Vagina (tissue), 2 donors: ENCODE data around the gene AKR1B1.

Source experiments
- CTCF ChIP-seq, 3 experiments: fragments of 450-650 bp in 2 of 3; fragments of 200-600 bp in 1 of 3; sonication (generic) in 1 of 3; IDR thresholded peaks; one replicate each; pipeline ENCODE4 v1.5.1; 2017 to 2019; ENCODE audit warnings: antibody characterized with exemption in 3 of 3, mild to moderate bottlenecking in 2 of 3, moderate library complexity in 2 of 3
- POLR2A ChIP-seq, 2 donors: fragments of 450-650 bp; IDR thresholded peaks; one replicate each; pipeline ENCODE4 v1.6.1; 2017; ENCODE audit warnings: antibody characterized with exemption in 2 of 2, mild to moderate bottlenecking in 2 of 2, moderate library complexity in 2 of 2
- POLR2AphosphoS5 ChIP-seq, 2 donors: sonication (generic); formaldehyde crosslinking; IDR thresholded peaks; one replicate each; pipeline ENCODE4 v1.9.0; 2017; ENCODE audit warnings: antibody characterized with exemption in 2 of 2, mild to moderate bottlenecking in 2 of 2, low read depth in 1 of 2; ENCODE audit not compliant: insufficient read depth in 1 of 2

GRCh38 chr7:134422008-134422407 lies 36.9 kb downstream of the AKR1B1 start:
- no peak for TF ChIP-seq CTCF (IDR thresholded peaks at IDR 0.05)
- no peak for TF ChIP-seq POLR2A (IDR thresholded peaks at IDR 0.05)
- TF ChIP-seq POLR2AphosphoS5 (IDR thresholded peaks at IDR 0.05; ENCODE audit: insufficient read depth in 1 of 2, low read depth in 1 of 2), result no peak
